Measurements from ENCODE around the gene TMC5. TPM values are rescaled to one million over a fixed set of nuclear protein-coding genes. Genes with fewer than 3 reads are reported as not detected.

TMC5 gene
- total and polyA plus RNA-seq, 2 of the 4 experiments (the other 2 are of a cell fraction) = not detected

GRCh38 chr16:19424478-19424877 lies 6.8 kb downstream of the TMC5 start:
- H3K9me3 ChIP-seq (ENCODE audit: control insufficient read depth, insufficient read depth, low read length) = no peaks in the 10 kb centered on the region
- H3K18ac ChIP-seq (ENCODE audit: low read depth, low read length) = no peak overlapping the region
- no peak overlapping the region for H3K23ac ChIP-seq (ENCODE audit: low read depth, low read length)
- no peak overlapping the region for H3K4me3 ChIP-seq (ENCODE audit: insufficient read depth, low read depth, low read length)
- ChIA-PET CTCF (no interaction called here), POLR2A (ENCODE audit: unreplicated experiment) (no interaction called here)
- 86% methylated on average over 5 of the region's 8 CpGs; no CpG with 5 or more reads in 1 of the 2 experiments for WGBS, 2 experiments (ENCODE audit: extremely low coverage in 2 of 2, insufficient read length in 1 of 2)
- dilution Hi-C loops (cut with HindIII; ENCODE audit: low sequenced_read_pairs, unreplicated experiment) (no loop called here), intact Hi-C loops (cut with micrococcal nuclease) (no loop called here), in situ Hi-C loops (cut with MboI; ENCODE audit: low sequenced_read_pairs) (no loop called here)
- no peak overlapping the region for H3K56ac ChIP-seq (ENCODE audit: extremely low read depth, insufficient read depth, low read length)
- no peak overlapping the region for H4K8ac ChIP-seq (ENCODE audit: low read depth in 2 of 2, low read length in 2 of 2)
- H2BK120ac ChIP-seq (ENCODE audit: low read depth, low read length) = no peak overlapping the region
- no peak overlapping the region for H3K4me2 ChIP-seq (ENCODE audit: low read depth, low read length)
- H3K36me3 ChIP-seq (ENCODE audit: control insufficient read depth, insufficient read depth, low read length) = no peaks in the 10 kb centered on the region
- TF ChIP-seq RAD21 (IDR thresholded peaks at IDR 0.05; ENCODE audit: low read length) (no peak), MAZ (IDR thresholded peaks at IDR 0.05; ENCODE audit: borderline replicate concordance, low read depth, low read length) (no peak), MXI1 (IDR thresholded peaks at IDR 0.05; ENCODE audit: borderline replicate concordance, low read depth, low read length) (no peak), FOS (IDR thresholded peaks at IDR 0.05; ENCODE audit: low read depth, low read length) (no peak), BHLHE40 (IDR thresholded peaks at IDR 0.05; ENCODE audit: low read depth, low read length) (no peak)
- no peaks in the 10 kb centered on the region for H3K9me1 ChIP-seq (ENCODE audit: insufficient read depth, low read length)
- no peak overlapping the region for H3K9ac ChIP-seq (ENCODE audit: low read depth, low read length)
- no peak overlapping the region for H3K27ac ChIP-seq (ENCODE audit: insufficient read depth, low read length)
- H4K5ac ChIP-seq (ENCODE audit: low read depth, low read length) = no peak overlapping the region
- no peak overlapping the region for H4K91ac ChIP-seq (ENCODE audit: insufficient read depth, low read depth, low read length)
- H3K79me1 ChIP-seq (ENCODE audit: low read depth in 1 of 2, low read length in 2 of 2) = no peaks in the 10 kb centered on the region
- no peak overlapping the region for H2BK15ac ChIP-seq (ENCODE audit: low read depth, low read length)
- H4K20me1 ChIP-seq (ENCODE audit: insufficient read depth, low read length) = no peaks in the 10 kb centered on the region
- DNase-seq (no peak), ATAC-seq (ENCODE audit: low read depth) (no peak)
- no peak overlapping the region for H2AK9ac ChIP-seq (replicated peaks; ENCODE audit: low read depth, low read length, poor library complexity)
- no peak overlapping the region for H2BK5ac ChIP-seq (ENCODE audit: low read depth, low read length, poor library complexity, severe bottlenecking)
- no peak overlapping the region for H2BK20ac ChIP-seq (ENCODE audit: low read depth, low read length)
- H2AK5ac ChIP-seq (ENCODE audit: low read depth, low read length) = no peak overlapping the region
- no peak overlapping the region for H3K4ac ChIP-seq (ENCODE audit: low read depth, low read length)
- BruUV-seq (replicated peaks) = no TSS peak
- H3K14ac ChIP-seq (replicated peaks; ENCODE audit: low read depth, low read length) = no peak overlapping the region
- H3K27me3 ChIP-seq (ENCODE audit: control insufficient read depth, insufficient read depth, low read length) = no peaks in the 10 kb centered on the region
- no peak overlapping the region for H2AFZ ChIP-seq (replicated peaks; ENCODE audit: low read length, poor library complexity)
- H3K4me1 ChIP-seq (ENCODE audit: control insufficient read depth, insufficient read depth, low read length) = no peaks in the 10 kb centered on the region

Data from IMR-90 (cell line).